Occipital lobe (tissue), 3 donors: ENCODE data around the gene ZNF99. TPM values are rescaled to one million over a fixed set of nuclear protein-coding genes. Genes with fewer than 3 reads are reported as not detected.
"Not testable (repeated sequence)": the region's sequence is repeated elsewhere in the genome, so short reads cannot be mapped to it uniquely, and the experiment has no call there.

Experiments
- DNase-seq: peaks from one replicate; lab custom pipeline; 2025; lab: John Stamatoyannopoulos, UW
- small RNA-seq: library from RNA; depleted of rRNA; stranded (forward); fragments of <200 nt; gene quantifications from one replicate; pipeline ENCODE3, GENCODE V24; 2014
- total RNA-seq: library from RNA; depleted of rRNA; stranded (reverse); fragments of >200 nt; gene quantifications from one replicate; pipeline ENCODE4 v1.2.3, GENCODE V29; 2014

Gene ZNF99
- 0.16 TPM for total RNA-seq

- DNase-seq: peak; percentile 28
Measured at GRCh38 chr19:22783651-22784410, at the start of gene ZNF99. ZNF99 (minus strand) TSS chr19:22784151; CDS start chr19:22784016, 135 bp downstream.

- DNase-seq: no peak
Measured at GRCh38 chr19:22832031-22832762, 48.2 kb upstream of the ZNF99 start, which contains the start of gene ZNF723. ZNF723 (plus strand) TSS chr19:22832291; CDS start chr19:22832380, 89 bp downstream.

DNA sequence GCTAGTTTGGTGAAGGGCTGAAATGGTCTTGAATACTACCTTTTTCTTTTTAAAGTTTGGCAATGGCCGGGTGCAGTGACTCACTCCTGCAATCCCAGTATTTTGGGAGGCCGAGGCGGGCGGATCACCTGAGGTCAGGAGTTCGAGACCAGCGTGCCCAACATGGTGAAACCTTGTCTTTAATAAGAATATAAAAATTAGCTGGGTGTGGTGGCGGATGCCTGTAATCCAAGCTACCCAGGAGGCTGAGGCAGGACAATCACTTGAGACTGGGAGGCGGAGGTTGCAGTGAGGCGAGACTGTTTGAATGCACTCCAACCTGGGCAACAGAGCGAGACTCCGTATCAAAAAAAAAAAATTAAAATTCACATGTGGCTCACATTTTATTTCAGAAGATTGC, 47.3 kb upstream of the ZNF99 start:
- no peak for DNase-seq

DNA sequence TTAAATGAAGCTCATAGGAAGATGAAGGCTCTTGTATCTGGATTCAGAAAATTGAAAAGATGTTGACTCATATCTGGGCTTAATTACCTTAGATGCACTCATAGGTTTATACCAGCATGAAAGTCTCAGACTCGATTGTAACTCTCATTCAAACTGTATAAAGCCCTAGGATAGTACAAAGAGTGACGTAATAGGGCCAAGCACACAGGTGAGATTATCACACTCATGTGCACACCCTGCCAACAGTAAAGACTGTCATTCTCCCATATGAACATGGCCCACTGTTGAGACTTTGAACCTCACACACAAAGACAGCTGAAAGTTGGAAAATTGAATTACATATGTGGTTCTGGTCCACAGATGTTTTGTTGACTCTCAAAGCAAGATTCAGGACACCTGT, 30.2 kb upstream of the ZNF99 start:
- DNase-seq: no peak

- DNase-seq: no peak
Measured at GRCh38 chr19:22807061-22807835, 23.3 kb upstream of the ZNF99 start.

DNA sequence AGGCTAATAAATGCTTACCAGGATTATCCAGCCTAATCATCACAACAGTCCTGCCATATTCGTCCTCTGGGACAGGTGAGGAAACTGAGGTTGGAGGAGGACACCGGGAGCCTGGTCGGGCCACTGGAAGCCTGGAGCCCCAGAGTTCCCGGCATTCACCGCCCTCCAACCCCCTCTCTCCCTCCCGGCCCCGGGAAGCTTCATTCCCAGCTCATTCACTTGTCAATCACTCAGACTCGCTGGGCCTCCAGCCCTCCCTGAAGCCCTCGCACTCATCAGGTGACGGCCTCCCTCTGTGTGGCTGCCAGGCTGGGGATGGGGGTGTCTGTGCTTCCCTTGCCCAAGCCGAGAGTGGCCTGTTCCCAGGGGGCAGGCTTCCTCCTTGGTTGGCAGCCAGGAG, 22.5 kb upstream of the ZNF99 start:
- DNase-seq: no peak

GRCh38 chr19:22797040-22797439, 13.1 kb upstream of the ZNF99 start:
- DNase-seq: no peak

DNA sequence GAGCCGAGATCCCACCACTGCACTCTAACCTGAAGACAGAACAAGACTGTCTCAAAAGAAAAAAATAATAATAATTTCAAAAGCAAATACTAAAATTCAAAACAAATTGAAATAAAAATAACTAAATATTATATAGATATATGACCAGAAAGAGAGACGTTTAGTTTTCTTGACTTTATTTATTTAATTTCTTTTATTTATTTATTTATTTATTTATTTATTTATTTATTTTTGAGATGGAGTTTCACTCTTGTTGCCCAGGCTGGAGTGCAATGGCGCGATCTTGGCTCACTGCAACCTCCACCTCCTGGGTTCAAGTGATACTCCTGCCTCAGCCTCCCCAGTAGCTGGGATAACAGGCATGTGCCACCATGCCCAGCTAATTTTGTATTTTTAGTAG, 8.9 kb upstream of the ZNF99 start:
- not testable (repeated sequence) for DNase-seq

DNA sequence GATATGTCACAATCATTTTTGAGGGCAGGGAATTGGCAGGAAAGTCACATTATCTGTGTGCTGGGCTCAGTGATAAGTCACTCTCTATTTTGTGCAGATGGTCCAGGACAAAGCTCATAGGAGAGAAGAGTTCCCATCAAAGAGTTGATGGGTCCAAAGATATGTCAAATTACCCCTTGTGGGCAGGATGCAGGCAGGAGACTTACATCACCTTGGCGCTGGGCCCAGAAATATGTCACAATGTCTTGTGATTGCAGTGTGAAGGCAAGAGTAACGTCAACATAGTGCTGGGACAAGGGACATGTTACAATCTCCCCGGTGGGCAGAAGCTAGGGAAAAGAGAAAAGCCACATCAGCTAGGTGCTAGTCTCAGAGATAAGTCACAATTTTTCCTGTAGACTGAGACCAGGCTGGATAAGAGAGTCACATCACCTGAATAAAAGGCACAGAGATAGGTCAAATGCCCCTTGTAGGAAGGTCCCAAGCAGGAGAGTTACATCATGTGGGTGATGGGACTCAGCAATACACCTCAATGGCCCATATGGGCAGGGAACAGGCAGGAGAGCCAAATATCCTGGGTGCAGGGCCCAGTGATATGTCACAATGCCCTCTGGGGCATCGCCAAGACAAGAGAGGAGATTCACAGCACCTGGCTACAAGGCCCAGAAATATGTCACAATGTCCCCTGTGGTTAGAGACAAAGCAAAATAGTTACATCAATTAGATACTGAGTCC, 47.9 kb downstream of the ZNF99 start:
- no peak for DNase-seq

DNA sequence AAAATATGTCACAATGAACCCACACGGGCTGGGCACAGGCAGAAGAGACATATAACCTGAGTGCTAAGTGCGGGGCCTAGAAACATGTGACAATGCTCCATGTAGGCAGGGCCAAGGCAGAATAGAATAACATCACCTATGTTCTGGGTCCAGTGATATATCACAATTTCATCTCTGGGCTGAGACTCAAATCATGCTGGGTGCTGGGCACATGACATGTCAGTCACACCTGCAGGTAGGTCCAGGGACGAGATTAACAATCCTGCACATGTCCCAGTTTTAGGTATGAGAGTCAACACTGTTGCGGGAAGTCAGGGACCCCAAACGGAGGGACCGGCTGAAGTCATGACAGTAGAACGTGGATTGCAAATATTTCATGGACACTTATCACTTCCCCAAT, 50.3 kb downstream of the ZNF99 start:
- DNase-seq: no peak

GRCh38 chr19:22728214-22728613, 55.7 kb downstream of the ZNF99 start:
- DNase-seq: not testable (repeated sequence)

- not testable (repeated sequence) for DNase-seq
Measured at GRCh38 chr19:22721533-22721932, 62.4 kb downstream of the ZNF99 start.

DNA sequence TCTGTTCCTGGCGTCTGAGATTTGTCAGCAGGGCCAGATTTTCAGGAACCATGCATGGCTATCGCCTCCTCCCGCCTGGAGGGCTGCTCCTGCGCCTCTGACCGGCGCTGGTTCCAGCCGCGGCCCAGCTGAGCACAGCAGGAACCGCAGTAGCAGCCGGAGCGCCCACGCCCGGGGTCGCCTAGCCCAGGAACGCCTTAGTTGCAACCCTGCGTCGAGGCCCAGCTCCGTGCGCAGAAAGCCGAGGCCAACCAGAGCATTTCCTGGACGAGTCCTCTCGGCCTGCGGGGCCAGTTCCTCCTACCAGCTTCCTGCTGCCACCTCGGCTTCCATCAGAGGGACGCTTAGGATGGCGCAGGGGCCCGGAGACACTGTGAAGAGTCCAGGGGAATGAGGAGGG, 75.0 kb downstream of the ZNF99 start:
- DNase-seq: no peak

DNA sequence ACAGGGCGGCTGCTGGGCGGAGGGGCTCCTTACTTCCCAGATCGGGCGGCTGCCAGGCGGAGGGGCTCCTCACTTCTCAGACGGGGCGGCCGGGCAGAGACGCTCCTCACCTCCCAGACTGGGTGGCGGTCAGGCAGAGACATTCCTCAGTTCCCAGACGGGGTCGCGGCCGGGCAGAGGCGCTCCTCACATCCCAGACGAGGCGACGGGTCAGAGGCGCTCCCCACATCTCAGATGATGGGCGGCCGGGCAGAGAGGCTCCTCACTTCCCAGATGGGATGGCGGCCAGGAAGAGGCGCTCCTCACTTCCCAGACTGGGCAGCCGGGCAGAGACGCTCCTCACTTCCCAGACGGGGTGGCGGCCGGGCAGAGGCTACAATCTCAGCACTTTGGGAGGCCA, 80.9 kb downstream of the ZNF99 start:
- DNase-seq: not testable (repeated sequence)

- DNase-seq: not testable (repeated sequence)
Measured at GRCh38 chr19:22702661-22703060, 81.3 kb downstream of the ZNF99 start.

Small RNAs within 50 kb of the gene (small RNA-seq; reads per million reads assigned to genes)
- gene AC008626.1 (not detected), gene AC008626.2 (not detected)

Other genes starting within 250 kb of the ZNF99 start
- 4.4 TPM for gene ZNF492, start 149.8 kb downstream of the ZNF99 start, total RNA-seq
- not detected for gene ZNF723, start 48.1 kb upstream of the ZNF99 start, total RNA-seq
- gene ZNF728, start 219.0 kb upstream of the ZNF99 start, total RNA-seq: 0.16 TPM